H9 (cell line): ENCODE measurements around the gene GRXCR2. TPM values are rescaled to one million over a fixed set of nuclear protein-coding genes. Genes with fewer than 3 reads are reported as not detected.

Experiments used
- DNase-seq: peaks from one replicate; pipeline ENCODE4 v3.0.0-alpha.2; 2017
- H2AFZ ChIP-seq: one replicate; pipeline ENCODE4 v1.6.1; 2013; ENCODE audit warnings: mild to moderate bottlenecking, low read length, control low read depth, moderate library complexity
- H2AK5ac ChIP-seq: 2 replicates; pipeline ENCODE4 v1.6.1; 2013; ENCODE audit warnings: low read length, control low read depth, mixed read lengths; ENCODE audit not compliant: insufficient read length
- H2BK120ac ChIP-seq: one replicate; pipeline ENCODE4 v1.6.1; 2013; ENCODE audit warnings: low read depth, mild to moderate bottlenecking, low read length, control low read depth, inconsistent platforms; ENCODE audit not compliant: poor library complexity, severe bottlenecking
- H2BK12ac ChIP-seq: 2 replicates; pipeline ENCODE4 v1.6.1; 2013; ENCODE audit warnings: low read length, control low read depth, mixed read lengths, low read depth; ENCODE audit not compliant: insufficient read length
- H2BK15ac ChIP-seq: 2 replicates; pipeline ENCODE4 v1.6.1; 2013; ENCODE audit warnings: low read depth, low read length, control low read depth
- H2BK20ac ChIP-seq: one replicate; pipeline ENCODE4 v1.6.1; 2013; ENCODE audit warnings: low read depth, mild to moderate bottlenecking, low read length, control low read depth, inconsistent platforms; ENCODE audit not compliant: poor library complexity, severe bottlenecking
- H2BK5ac ChIP-seq: 2 replicates; pipeline ENCODE4 v1.6.1; 2013; ENCODE audit warnings: low read length, control low read depth, mixed read lengths; ENCODE audit not compliant: insufficient read length
- H3K14ac ChIP-seq: 2 replicates; pipeline ENCODE4 v1.6.1; 2013; ENCODE audit warnings: low read length, control low read depth; ENCODE audit not compliant: insufficient read depth
- H3K18ac ChIP-seq: 2 replicates; pipeline ENCODE4 v1.6.1; 2013; ENCODE audit warnings: low read depth, mild to moderate bottlenecking, mixed read lengths, low read length, control low read depth; ENCODE audit not compliant: insufficient read length
- H3K23ac ChIP-seq: 2 replicates; pipeline ENCODE4 v1.6.1; 2013; ENCODE audit warnings: low read length, control low read depth, mixed read lengths, low read depth; ENCODE audit not compliant: insufficient read length
- H3K23me2 ChIP-seq: 2 replicates; pipeline ENCODE4 v1.6.1; 2013; ENCODE audit warnings: low read depth, mild to moderate bottlenecking, mixed read lengths, low read length, control low read depth; ENCODE audit not compliant: insufficient read length, poor library complexity, severe bottlenecking
- H3K27ac ChIP-seq: 2 replicates; pipeline ENCODE4 v1.5.1; 2013; ENCODE audit warnings: low read length, control low read depth, mixed read lengths, low read depth; ENCODE audit not compliant: insufficient read length
- H3K27me3 ChIP-seq: 2 replicates; pipeline ENCODE4 v1.6.1; 2013; ENCODE audit warnings: low read length, control low read depth, inconsistent platforms; ENCODE audit not compliant: insufficient read depth
- H3K4ac ChIP-seq: 2 replicates; pipeline ENCODE4 v1.6.1; 2013; ENCODE audit warnings: low read depth, mild to moderate bottlenecking, control low read depth, inconsistent platforms, low read length, moderate library complexity
- H3K4me1 ChIP-seq: 2 replicates; pipeline ENCODE4 v1.6.1; 2013; ENCODE audit warnings: low read length, control low read depth, inconsistent platforms; ENCODE audit not compliant: insufficient read depth
- H3K4me2 ChIP-seq: 2 replicates; pipeline ENCODE4 v1.6.1; 2013; ENCODE audit warnings: low read length, control low read depth, mixed read lengths; ENCODE audit not compliant: insufficient read length, insufficient read depth
- H3K56ac ChIP-seq: 2 replicates; pipeline ENCODE4 v1.6.1; 2013; ENCODE audit warnings: low read depth, mild to moderate bottlenecking, mixed read lengths, low read length, control low read depth; ENCODE audit not compliant: insufficient read length
- H3K79me1 ChIP-seq: 2 replicates; pipeline ENCODE4 v1.6.1; 2013; ENCODE audit warnings: low read depth, mild to moderate bottlenecking, moderate library complexity, low read length, control low read depth, inconsistent platforms; ENCODE audit not compliant: insufficient read depth, poor library complexity, severe bottlenecking
- H3K79me2 ChIP-seq: 2 replicates; pipeline ENCODE4 v1.6.1; 2013; ENCODE audit warnings: low read length, control low read depth, inconsistent platforms; ENCODE audit not compliant: insufficient read depth
- H3K9ac ChIP-seq: 2 replicates; pipeline ENCODE4 v1.6.1; 2013; ENCODE audit warnings: low read length, control low read depth, mixed read lengths; ENCODE audit not compliant: insufficient read length; ENCODE audit errors: extremely low read depth
- H3K9me3 ChIP-seq: one replicate; pipeline ENCODE4 v1.6.1; 2013; ENCODE audit warnings: low read depth, low read length, inconsistent platforms; ENCODE audit not compliant: control insufficient read depth
- H3T11ph ChIP-seq: one replicate; pipeline ENCODE4 v1.6.1; 2013; ENCODE audit warnings: mild to moderate bottlenecking, low read length, control low read depth, inconsistent platforms
- H4K20me1 ChIP-seq: one replicate; pipeline ENCODE4 v1.6.1; 2013; ENCODE audit not compliant: control insufficient read depth, insufficient read length, insufficient read depth
- H4K5ac ChIP-seq: 2 replicates; pipeline ENCODE4 v1.6.1; 2013; ENCODE audit warnings: low read depth, mild to moderate bottlenecking, mixed read lengths, low read length, control low read depth; ENCODE audit not compliant: insufficient read length
- H4K8ac ChIP-seq: replicated peaks from 2 replicates; pipeline ENCODE4 v1.6.1; 2013; ENCODE audit warnings: low read length, control low read depth, mixed read lengths, low read depth; ENCODE audit not compliant: insufficient read length
- H4K91ac ChIP-seq: 2 replicates; pipeline ENCODE4 v1.6.1; 2013; ENCODE audit warnings: low read depth, mild to moderate bottlenecking, moderate library complexity, mixed read lengths, low read length, control low read depth; ENCODE audit not compliant: insufficient read length
- H3K27ac Mint-ChIP-seq, 3 experiments: 2 replicates in 2 of 3; 3 replicates in 1 of 3; pipeline ENCODE4 v1.8.0; 2020 to 2021; ENCODE audit warnings: mixed read lengths in 3 of 3, mild to moderate bottlenecking in 1 of 3, moderate library complexity in 1 of 3
- H3K27me3 Mint-ChIP-seq: 2 replicates; pipeline ENCODE4 v1.8.0; 2021; ENCODE audit warnings: low read depth, mild to moderate bottlenecking, moderate library complexity, mixed read lengths
- H3K36me3 Mint-ChIP-seq, 3 experiments: 2 replicates in 2 of 3; 3 replicates in 1 of 3; pipeline ENCODE4 v1.8.0; 2020 to 2021; ENCODE audit warnings: low read depth in 3 of 3, mixed read lengths in 3 of 3; ENCODE audit not compliant: insufficient read depth in 1 of 3
- H3K4me1 Mint-ChIP-seq, 2 experiments: 2 replicates each; pipeline ENCODE4 v1.8.0; 2020; ENCODE audit warnings: mixed read lengths in 2 of 2
- H3K4me3 Mint-ChIP-seq, 2 experiments: 2 replicates in 1 of 2; 3 replicates in 1 of 2; pipeline ENCODE4 v1.8.0; 2020 to 2021; ENCODE audit warnings: mild to moderate bottlenecking in 2 of 2, mixed read lengths in 2 of 2, moderate library complexity in 1 of 2
- H3K9me3 Mint-ChIP-seq, 2 experiments: 2 replicates in 1 of 2; 3 replicates in 1 of 2; pipeline ENCODE4 v1.8.0; 2020; ENCODE audit warnings: mild to moderate bottlenecking in 2 of 2, mixed read lengths in 2 of 2, moderate library complexity in 1 of 2
- CTCF ChIP-seq: fragments of 200-600 bp; sonication (generic); conservative IDR thresholded peaks from 3 replicates; pipeline ENCODE4 v1.8.0; 2021; ENCODE audit warnings: antibody characterized with exemption, mild to moderate bottlenecking
- WGBS: extraction: QIAGEN DNeasy Blood & Tissue Kit; methylation state at CpG from one replicate; pipeline ENCODE4 v1.1.7; 2013; ENCODE audit warnings: missing lambda C conversion rate, low lambda C conversion rate, mixed read lengths; ENCODE audit not compliant: insufficient read length; ENCODE audit errors: extremely low coverage; 5-methylcytosine and 5-hydroxymethylcytosine counted together
- total RNA-seq: library from RNA; stranded (reverse); gene quantifications from 2 replicates; pipeline ENCODE4 v1.2.1, GENCODE V29; 2021

GRXCR2 gene
- total RNA-seq, 1 experiment from 2014 or later = not detected

- Histone ChIP-seq H2BK5ac (no peak overlapping the region), H3K27me3 (no peaks in the 10 kb centered on the region), H3K14ac (no peak overlapping the region), H3K23ac (no peak overlapping the region), H3K56ac (no peak overlapping the region), H3K9me3 (no peaks in the 10 kb centered on the region), H3K4ac (no peak overlapping the region), H4K20me1 (no peaks in the 10 kb centered on the region), H2BK12ac (no peak overlapping the region), H3K23me2 (no peaks in the 10 kb centered on the region), H3K79me2 (no peaks in the 10 kb centered on the region), H4K5ac (no peak overlapping the region), H2AK5ac (no peak overlapping the region), H4K91ac (no peak overlapping the region), H4K8ac (no peak overlapping the region), H3K18ac (no peak overlapping the region), H3K4me1 (no peaks in the 10 kb centered on the region), H3K79me1 (no peaks in the 10 kb centered on the region), H2BK120ac (no peak overlapping the region), H3T11ph (no peak overlapping the region), H2BK15ac (no peak overlapping the region), H3K9ac (no peak overlapping the region), H3K4me2 (no peak overlapping the region), H2AFZ (no peak overlapping the region), H3K27ac (no peak overlapping the region), H2BK20ac (no peak overlapping the region)
- H3K4me1 Mint-ChIP-seq = peaks cover 24 to 29% of the 10 kb centered on the region in 2 experiments
- H3K27me3 Mint-ChIP-seq = no peaks in the 10 kb centered on the region
- peaks cover 0 to 2% of the 10 kb centered on the region in 2 experiments; a peak in 1 of 5 replicates for H3K9me3 Mint-ChIP-seq
- no peak for DNase-seq
- WGBS = no CpG with 5 or more reads among the region's 2 CpGs
- no peak overlapping the region for H3K4me3 Mint-ChIP-seq
- TF ChIP-seq CTCF = no peak
- no peaks in the 10 kb centered on the region; a peak in 1 of 7 replicates for H3K36me3 Mint-ChIP-seq
- H3K27ac Mint-ChIP-seq = no peak overlapping the region
These were observed 45.6 kb upstream of the GRXCR2 start for GRCh38 chr5:145918397-145918796.
